ENCODE data around the gene LIMCH1. TPM values are rescaled to one million over a fixed set of nuclear protein-coding genes. Genes with fewer than 3 reads are reported as not detected.

LIMCH1 gene
- total RNA-seq, 1 donor from 2014 or later: 83.0 TPM

GRCh38 chr4:41568363-41568762, 30.4 kb downstream of the LIMCH1 start:
- no peak for DNase-seq (ENCODE audit: low read depth)

GRCh38 chr4:41569961-41570360, 32.0 kb downstream of the LIMCH1 start:
- peak; percentile 88 for DNase-seq (ENCODE audit: low read depth)

GRCh38 chr4:41571422-41571821, 33.5 kb downstream of the LIMCH1 start:
- DNase-seq (ENCODE audit: low read depth): no peak

- peak; percentile 17 for DNase-seq (ENCODE audit: low read depth)
Measured at GRCh38 chr4:41572516-41572915, 34.6 kb downstream of the LIMCH1 start.

- DNase-seq (ENCODE audit: low read depth): no peak
Measured at GRCh38 chr4:41572956-41573355, 35.0 kb downstream of the LIMCH1 start.

GRCh38 chr4:41573502-41574001, 35.6 kb downstream of the LIMCH1 start:
- DNase-seq (ENCODE audit: low read depth): no peak

GRCh38 chr4:41575207-41575606, 37.2 kb downstream of the LIMCH1 start:
- DNase-seq (ENCODE audit: low read depth): no peak

GRCh38 chr4:41575665-41576064, 37.7 kb downstream of the LIMCH1 start:
- DNase-seq (ENCODE audit: low read depth): no peak

GRCh38 chr4:41579043-41579442, 41.1 kb downstream of the LIMCH1 start:
- DNase-seq (ENCODE audit: low read depth): no peak

- DNase-seq (ENCODE audit: low read depth): no peak
Measured at GRCh38 chr4:41579526-41579925, 41.6 kb downstream of the LIMCH1 start.

GRCh38 chr4:41580007-41580406, 42.0 kb downstream of the LIMCH1 start:
- DNase-seq (ENCODE audit: low read depth): no peak

- DNase-seq (ENCODE audit: low read depth): no peak
Measured at GRCh38 chr4:41586675-41587225, 48.8 kb downstream of the LIMCH1 start.

GRCh38 chr4:41587286-41587685, 49.3 kb downstream of the LIMCH1 start:
- no peak for DNase-seq (ENCODE audit: low read depth)

GRCh38 chr4:41590591-41590990, 52.6 kb downstream of the LIMCH1 start:
- DNase-seq (ENCODE audit: low read depth): no peak

GRCh38 chr4:41594432-41594831, 56.5 kb downstream of the LIMCH1 start:
- no peak for DNase-seq (ENCODE audit: low read depth)

- no peak for DNase-seq (ENCODE audit: low read depth)
Measured at GRCh38 chr4:41597494-41597893, 59.5 kb downstream of the LIMCH1 start.

- DNase-seq (ENCODE audit: low read depth): no peak
Measured at GRCh38 chr4:41598580-41598979, 60.6 kb downstream of the LIMCH1 start.

GRCh38 chr4:41599192-41599786, 61.3 kb downstream of the LIMCH1 start:
- no peak for DNase-seq (ENCODE audit: low read depth)

GRCh38 chr4:41600243-41600912, 62.4 kb downstream of the LIMCH1 start:
- peak; percentile 32 for DNase-seq (ENCODE audit: low read depth)

GRCh38 chr4:41601025-41601424, 63.1 kb downstream of the LIMCH1 start:
- DNase-seq (ENCODE audit: low read depth): no peak

GRCh38 chr4:41602113-41602512, 64.2 kb downstream of the LIMCH1 start:
- DNase-seq (ENCODE audit: low read depth): no peak

GRCh38 chr4:41602886-41603498, 65.0 kb downstream of the LIMCH1 start:
- no peak for DNase-seq (ENCODE audit: low read depth)
